Activated naive CD8-positive, alpha-beta T cell treated with anti-CD3 and anti-CD28 coated beads for 36 hours (primary cell): ENCODE data around the gene MRPS11. TPM values are rescaled to one million over a fixed set of nuclear protein-coding genes. Genes with fewer than 3 reads are reported as not detected.
"Not testable (repeated sequence)": the region's sequence is repeated elsewhere in the genome, so short reads cannot be mapped to it uniquely, and the experiment has no call there.

Source experiments
- DNase-seq: peaks from one replicate; pipeline ENCODE4 v3.0.0; 2021
- H3K27ac Mint-ChIP-seq: one replicate; pipeline ENCODE4 v1.8.0; 2022; ENCODE audit warnings: mild to moderate bottlenecking, moderate library complexity, mixed read lengths
- H3K27me3 Mint-ChIP-seq: one replicate; pipeline ENCODE4 v1.8.0; 2022; ENCODE audit warnings: mild to moderate bottlenecking, mixed read lengths
- H3K36me3 Mint-ChIP-seq: one replicate; pipeline ENCODE4 v1.8.0; 2021; ENCODE audit warnings: mild to moderate bottlenecking, mixed read lengths
- H3K4me1 Mint-ChIP-seq: one replicate; pipeline ENCODE4 v1.8.0; 2021; ENCODE audit warnings: mixed read lengths
- H3K4me3 Mint-ChIP-seq: one replicate; pipeline ENCODE4 v1.8.0; 2022; ENCODE audit warnings: mild to moderate bottlenecking, moderate library complexity, mixed read lengths
- H3K9me3 Mint-ChIP-seq: one replicate; pipeline ENCODE4 v1.8.0; 2022; ENCODE audit warnings: mixed read lengths
- total RNA-seq, 2 experiments: library from RNA; stranded (reverse); gene quantifications; one replicate each; pipeline ENCODE4 v1.2.3, GENCODE V29; 2021

The MRPS11 gene
- total RNA-seq, 2 experiments from 2014 or later: 82.9 to 85.2 TPM

DNA sequence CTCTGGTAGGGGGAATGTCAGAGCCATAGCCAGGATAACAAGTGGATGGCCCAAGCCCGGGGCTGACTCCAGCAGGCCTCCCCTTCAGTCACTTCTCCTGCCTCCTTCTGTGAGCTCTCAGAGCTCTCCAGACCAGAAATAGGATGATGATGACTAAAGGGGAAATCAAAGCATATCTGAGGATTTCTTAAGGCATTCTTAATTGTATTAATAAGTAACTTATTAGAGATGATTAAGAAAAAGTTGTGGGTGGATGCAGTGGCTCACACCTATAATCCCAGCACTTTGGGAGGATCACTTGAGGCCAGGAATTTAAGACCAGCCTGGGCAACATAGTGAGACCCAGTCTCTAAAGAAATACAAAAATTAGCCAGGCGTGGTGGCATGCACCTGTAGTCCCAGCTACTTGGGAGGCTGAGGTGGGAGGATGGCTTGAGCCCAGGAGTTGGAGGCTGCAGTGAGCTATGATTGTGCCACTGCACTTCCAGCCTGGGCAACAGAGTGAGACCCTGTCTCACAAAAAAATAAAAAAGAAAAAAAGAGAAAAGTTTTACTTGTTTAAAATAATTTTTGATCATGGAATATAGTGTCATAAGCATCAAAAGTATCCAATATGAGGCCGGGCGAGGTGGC, 6.3 kb downstream of the MRPS11 start:
- not testable (repeated sequence) for H3K9me3 Mint-ChIP-seq, H3K4me3 Mint-ChIP-seq, H3K36me3 Mint-ChIP-seq, H3K27ac Mint-ChIP-seq, H3K4me1 Mint-ChIP-seq, H3K27me3 Mint-ChIP-seq, DNase-seq

DNA sequence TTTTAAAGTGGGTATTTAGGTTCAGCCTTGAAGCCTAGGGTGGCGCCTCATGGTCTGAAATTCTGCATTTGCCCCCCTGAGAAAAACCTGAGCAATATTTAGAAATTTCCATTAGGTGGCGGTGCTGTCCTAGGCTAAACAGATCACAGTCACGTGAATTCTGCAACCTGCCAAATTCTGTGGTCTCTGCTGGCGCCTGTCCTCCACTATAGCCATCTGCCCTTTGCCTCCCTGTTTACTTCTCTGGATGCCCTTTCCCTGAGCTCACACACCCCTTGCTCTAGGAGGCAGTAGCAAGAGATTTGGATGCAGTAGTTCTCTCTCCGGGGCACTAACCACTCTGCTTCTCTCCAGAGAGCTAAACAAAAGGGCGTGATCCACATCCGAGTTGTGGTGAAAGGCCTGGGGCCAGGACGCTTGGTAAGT, 9.1 kb downstream of the MRPS11 start:
- no peak overlapping the region for H3K4me3 Mint-ChIP-seq
- peaks cover 3% of the 10 kb centered on the region for H3K36me3 Mint-ChIP-seq
- DNase-seq: no peak

DNA sequence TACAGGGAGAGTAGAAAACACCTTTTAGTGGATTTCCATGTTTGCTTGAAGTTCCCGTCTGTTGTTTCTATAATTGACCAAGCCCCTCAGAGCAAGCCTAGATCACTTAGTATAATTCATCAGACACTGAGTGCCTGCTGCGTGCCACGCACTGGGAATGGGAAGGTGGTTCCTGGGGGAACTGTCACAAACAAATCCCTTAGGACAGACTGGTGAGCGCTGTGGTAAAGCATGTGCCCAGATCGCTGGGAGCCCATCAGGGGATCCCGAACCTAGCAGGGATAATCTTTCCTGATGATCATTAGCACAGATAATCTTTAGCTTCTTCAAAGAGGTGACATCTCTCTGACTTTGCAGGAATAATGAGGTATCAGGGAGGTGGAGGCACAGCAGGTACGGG, 9.6 kb downstream of the MRPS11 start:
- no peak overlapping the region for H3K27ac Mint-ChIP-seq
- peaks cover 2% of the 10 kb centered on the region for H3K36me3 Mint-ChIP-seq
- no peak overlapping the region for H3K4me3 Mint-ChIP-seq
- no peaks in the 10 kb centered on the region for H3K27me3 Mint-ChIP-seq
- no peaks in the 10 kb centered on the region for H3K9me3 Mint-ChIP-seq
- H3K4me1 Mint-ChIP-seq: peaks cover 1% of the 10 kb centered on the region
- no peak for DNase-seq

More for the DNA sequence above, 9.1 kb downstream of the MRPS11 start:
- no peaks in the 10 kb centered on the region for H3K9me3 Mint-ChIP-seq
- H3K27me3 Mint-ChIP-seq: no peaks in the 10 kb centered on the region
- H3K27ac Mint-ChIP-seq: peak overlapping the region; percentile 31
- H3K4me1 Mint-ChIP-seq: peaks cover 6% of the 10 kb centered on the region

DNA sequence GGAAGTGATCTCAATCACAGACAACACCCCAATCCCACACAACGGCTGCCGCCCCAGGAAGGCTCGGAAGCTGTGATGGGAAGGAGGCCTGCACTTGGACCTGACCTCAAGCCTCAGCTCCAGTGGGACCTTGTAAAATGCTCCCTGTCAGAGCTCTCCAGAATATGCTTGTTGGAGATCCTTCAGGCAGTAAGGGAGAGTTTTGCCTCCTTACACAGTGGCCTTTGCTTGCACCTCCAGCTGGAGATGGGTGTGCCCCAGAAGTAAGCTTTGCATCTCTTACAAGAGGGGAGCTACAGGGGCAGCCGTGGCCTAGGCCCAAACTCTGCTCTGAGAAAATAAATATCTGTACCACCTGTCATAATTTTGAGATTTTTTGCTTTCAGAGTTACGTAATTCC, 10.4 kb downstream of the MRPS11 start:
- Mint-ChIP-seq H3K4me3 (no peak overlapping the region), H3K27ac (no peak overlapping the region), H3K36me3 (no peaks in the 10 kb centered on the region), H3K27me3 (no peaks in the 10 kb centered on the region), H3K9me3 (no peaks in the 10 kb centered on the region), H3K4me1 (no peaks in the 10 kb centered on the region)
- DNase-seq: no peak

DNA sequence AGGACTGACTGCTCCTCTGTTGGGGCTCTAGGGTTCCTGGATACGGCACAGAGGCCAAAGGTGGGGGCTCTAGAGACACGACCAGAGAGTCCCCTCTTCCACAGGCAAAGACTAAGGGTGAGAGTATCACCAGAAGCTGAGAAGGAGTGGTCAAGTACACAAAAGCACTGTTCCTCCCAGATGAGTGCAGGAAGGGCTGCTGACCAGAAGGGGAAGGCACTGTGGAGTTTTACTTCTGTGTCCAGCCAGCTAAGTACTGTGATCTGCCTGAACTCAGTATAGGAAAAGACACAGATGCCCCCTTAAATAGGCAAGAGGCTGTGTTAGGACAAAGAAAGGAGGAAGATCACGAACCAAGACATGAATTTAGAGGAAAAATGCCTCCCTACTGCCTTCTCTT, 11.7 kb downstream of the MRPS11 start:
- Mint-ChIP-seq H3K27me3 (no peaks in the 10 kb centered on the region), H3K9me3 (no peaks in the 10 kb centered on the region), H3K4me3 (no peak overlapping the region), H3K36me3 (no peaks in the 10 kb centered on the region), H3K4me1 (no peaks in the 10 kb centered on the region), H3K27ac (no peak overlapping the region)
- DNase-seq: no peak

DNA sequence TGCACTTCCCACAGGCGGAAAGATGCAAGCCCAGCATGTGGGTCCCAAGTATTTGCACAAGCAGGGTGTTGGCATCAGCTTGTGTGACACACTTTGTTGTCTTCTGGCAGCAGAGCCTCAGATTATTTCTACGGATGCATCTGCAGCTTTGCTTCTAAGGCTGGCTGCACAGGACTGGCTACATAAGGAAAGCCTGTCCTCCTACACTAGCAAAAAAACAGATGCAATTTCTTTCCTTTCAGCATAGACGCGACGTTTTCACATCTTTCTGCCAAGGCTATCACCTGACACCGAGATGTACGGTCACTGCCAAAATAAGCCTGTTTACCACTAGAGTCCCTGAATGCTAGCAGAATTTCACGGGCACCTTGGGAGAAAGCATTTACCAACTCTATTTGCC, 13.5 kb downstream of the MRPS11 start:
- no peaks in the 10 kb centered on the region for H3K36me3 Mint-ChIP-seq
- no peak overlapping the region for H3K27ac Mint-ChIP-seq
- no peaks in the 10 kb centered on the region for H3K9me3 Mint-ChIP-seq
- DNase-seq: no peak
- H3K4me1 Mint-ChIP-seq: no peaks in the 10 kb centered on the region
- H3K4me3 Mint-ChIP-seq: no peak overlapping the region
- H3K27me3 Mint-ChIP-seq: no peaks in the 10 kb centered on the region

DNA sequence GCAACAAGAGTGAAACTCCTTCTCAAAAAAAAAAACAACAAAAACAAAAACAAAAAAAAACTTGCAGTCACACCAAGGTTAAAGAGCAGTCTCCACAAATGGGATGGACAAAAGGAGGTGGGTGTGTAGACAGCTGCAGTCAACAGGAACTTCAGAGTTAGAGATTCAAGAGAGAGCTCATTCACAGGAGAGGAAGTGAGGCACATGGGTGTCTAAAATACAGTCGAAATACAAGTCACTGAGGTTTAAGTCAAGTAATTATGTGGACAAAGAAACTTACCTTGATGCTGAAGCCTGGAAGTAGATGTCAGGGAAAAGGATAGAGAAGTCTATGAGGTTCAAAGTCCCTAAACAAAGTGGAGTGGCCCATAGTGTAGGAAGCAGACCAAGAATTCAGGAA, 14.8 kb downstream of the MRPS11 start:
- Mint-ChIP-seq H3K27ac (no peak overlapping the region), H3K9me3 (no peaks in the 10 kb centered on the region), H3K4me1 (no peaks in the 10 kb centered on the region), H3K27me3 (no peaks in the 10 kb centered on the region), H3K4me3 (no peak overlapping the region), H3K36me3 (no peaks in the 10 kb centered on the region)
- no peak for DNase-seq

DNA sequence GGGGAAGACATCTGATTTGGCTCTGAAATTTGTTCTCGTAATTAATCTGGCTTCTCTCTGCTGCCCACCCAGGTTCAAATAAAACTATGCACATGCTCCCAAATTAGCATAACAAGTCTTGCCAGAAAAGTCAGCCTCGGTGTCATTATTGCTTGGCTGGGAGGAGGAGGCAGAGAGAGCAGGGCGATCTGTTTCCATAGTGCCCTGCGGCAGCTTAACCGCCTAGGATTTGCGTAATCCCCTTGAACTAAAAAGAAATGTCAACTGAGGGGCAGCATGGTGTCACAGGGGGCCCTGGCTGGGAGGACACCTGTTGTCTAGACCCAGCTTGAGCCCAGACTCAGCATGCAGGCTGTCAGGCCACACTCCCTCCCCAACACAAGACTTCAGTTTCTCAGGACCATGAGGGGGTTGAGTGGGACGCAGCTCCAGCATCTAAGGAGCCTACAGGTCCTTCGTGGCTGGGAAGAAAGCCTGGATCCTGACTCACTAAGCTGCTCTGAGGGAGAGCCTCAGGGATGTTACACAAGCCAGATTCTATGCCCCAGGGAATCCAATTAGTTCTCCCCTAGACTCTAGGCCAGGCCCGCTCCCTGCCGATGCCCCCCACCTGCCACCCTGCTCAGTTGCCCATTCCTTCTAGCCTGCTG, 17.3 kb downstream of the MRPS11 start:
- no peaks in the 10 kb centered on the region for H3K9me3 Mint-ChIP-seq
- DNase-seq: no peak
- no peak overlapping the region for H3K4me3 Mint-ChIP-seq
- H3K27ac Mint-ChIP-seq: no peak overlapping the region
- H3K4me1 Mint-ChIP-seq: no peaks in the 10 kb centered on the region
- H3K27me3 Mint-ChIP-seq: no peaks in the 10 kb centered on the region
- no peaks in the 10 kb centered on the region for H3K36me3 Mint-ChIP-seq

DNA sequence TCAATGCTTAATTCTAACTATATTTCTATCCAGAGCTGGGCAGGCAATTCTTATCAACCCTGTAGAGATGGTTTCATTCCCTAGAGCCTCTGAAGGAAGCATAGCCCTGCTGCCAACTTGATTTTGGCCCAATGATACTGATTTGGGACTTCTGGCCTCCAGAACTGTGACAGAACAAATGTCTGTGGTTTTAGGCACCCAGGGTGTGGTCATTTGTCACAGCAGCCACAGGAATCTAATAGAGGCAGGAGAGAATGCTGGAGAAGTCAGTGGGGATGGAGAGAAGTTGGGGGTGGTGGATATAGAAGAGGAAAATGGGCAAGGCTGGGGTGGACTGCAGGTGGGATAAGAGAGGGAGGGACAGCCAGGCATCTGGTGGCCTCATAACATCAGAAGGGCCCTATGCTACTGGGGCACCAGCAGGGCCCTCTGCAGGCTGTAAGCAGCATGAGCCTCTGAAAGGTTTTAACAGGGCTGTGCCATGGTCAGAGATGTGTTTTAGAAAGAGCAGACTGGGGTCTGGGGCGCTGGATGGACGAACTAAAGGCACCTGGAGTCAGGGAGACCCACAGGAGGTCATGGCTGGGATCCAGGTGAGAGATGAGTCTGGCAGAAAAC, 19.8 kb downstream of the MRPS11 start:
- no peaks in the 10 kb centered on the region for H3K36me3 Mint-ChIP-seq
- H3K9me3 Mint-ChIP-seq: no peaks in the 10 kb centered on the region
- no peaks in the 10 kb centered on the region for H3K4me1 Mint-ChIP-seq
- no peak overlapping the region for H3K27ac Mint-ChIP-seq
- H3K27me3 Mint-ChIP-seq: no peaks in the 10 kb centered on the region
- no peak overlapping the region for H3K4me3 Mint-ChIP-seq
- no peak for DNase-seq

DNA sequence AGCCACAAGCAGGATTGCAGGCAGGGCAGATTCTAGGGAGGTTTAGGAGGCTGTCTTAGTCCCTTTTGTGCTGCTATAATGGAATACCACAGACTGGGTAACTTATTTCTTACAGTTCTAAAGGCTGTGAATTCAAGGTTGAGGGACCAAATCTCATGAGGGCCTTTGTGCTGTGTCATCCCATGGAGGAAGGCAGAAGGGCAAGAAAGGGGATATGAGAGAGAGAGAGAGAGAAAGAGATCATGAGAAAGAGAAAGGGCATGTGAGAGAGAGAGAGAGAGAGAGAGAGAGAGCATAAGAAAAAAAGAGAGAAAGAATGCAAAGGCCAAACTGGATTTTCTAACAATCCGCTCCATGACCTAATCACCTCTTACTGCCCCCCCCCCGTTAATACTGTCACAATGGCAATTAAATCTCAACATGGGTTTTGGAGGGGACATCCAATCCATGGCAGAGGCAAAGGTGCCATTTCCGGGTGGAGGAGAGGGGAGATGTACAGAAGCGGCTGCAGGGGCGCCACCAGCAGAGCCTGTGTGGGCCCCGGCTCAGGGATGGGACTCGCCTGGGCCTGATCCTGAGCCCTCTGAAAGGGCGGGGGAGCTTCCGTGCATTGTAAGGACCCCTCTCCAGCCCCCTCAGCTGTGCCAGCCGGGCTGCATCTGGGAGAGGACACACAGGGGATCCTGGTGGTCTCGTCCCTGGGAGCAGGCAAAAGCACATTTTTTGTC, 20.5 kb downstream of the MRPS11 start:
- Mint-ChIP-seq H3K4me3 (no peak overlapping the region), H3K4me1 (no peaks in the 10 kb centered on the region), H3K27ac (no peak overlapping the region), H3K27me3 (no peaks in the 10 kb centered on the region), H3K36me3 (no peaks in the 10 kb centered on the region), H3K9me3 (no peaks in the 10 kb centered on the region)
- DNase-seq: no peak

DNA sequence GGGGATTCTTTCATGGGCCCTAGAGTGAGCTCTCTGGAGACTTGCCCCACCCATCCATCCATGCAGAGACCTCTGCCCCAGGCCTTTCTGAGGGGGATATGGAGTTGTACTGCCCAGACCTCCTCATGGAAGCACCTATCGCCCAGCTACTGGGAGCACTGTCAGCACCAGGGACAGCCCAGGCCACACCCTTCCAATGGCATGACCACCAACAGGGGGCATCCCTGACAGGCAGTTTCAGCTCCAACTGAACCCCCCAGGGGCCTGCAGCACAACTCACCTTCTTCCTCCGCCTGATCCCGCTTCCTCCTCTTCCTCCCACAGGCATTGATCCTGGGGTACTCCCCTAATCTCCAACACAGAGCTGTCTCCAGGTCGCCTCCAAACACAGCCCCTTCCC, 21.8 kb downstream of the MRPS11 start:
- H3K4me1 Mint-ChIP-seq: no peaks in the 10 kb centered on the region
- H3K36me3 Mint-ChIP-seq: no peaks in the 10 kb centered on the region
- no peaks in the 10 kb centered on the region for H3K27me3 Mint-ChIP-seq
- no peak overlapping the region for H3K4me3 Mint-ChIP-seq
- no peaks in the 10 kb centered on the region for H3K9me3 Mint-ChIP-seq
- H3K27ac Mint-ChIP-seq: no peak overlapping the region
- DNase-seq: no peak

DNA sequence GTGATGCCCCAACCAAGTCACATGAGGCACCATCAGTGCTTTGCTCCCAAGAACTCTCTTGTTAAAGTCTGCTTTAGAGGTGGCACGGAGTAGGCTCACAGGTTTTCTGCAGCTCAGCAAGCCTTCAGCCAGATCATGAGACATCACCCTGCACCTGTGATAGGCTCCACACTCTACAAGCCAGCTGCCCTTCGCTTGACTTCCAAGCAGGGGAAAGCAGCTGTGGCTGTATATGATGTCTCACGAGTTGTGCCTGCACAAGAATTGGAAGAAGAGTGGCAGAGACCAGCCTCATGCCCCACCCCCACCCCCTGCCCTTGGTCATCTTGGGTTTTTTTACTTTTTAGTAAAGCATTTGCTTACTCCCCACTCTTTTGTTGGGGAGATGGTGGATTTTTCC, 22.5 kb downstream of the MRPS11 start:
- Mint-ChIP-seq H3K4me3 (no peak overlapping the region), H3K36me3 (no peaks in the 10 kb centered on the region), H3K4me1 (no peaks in the 10 kb centered on the region), H3K27ac (no peak overlapping the region), H3K27me3 (no peaks in the 10 kb centered on the region), H3K9me3 (no peaks in the 10 kb centered on the region)
- DNase-seq: no peak

DNA sequence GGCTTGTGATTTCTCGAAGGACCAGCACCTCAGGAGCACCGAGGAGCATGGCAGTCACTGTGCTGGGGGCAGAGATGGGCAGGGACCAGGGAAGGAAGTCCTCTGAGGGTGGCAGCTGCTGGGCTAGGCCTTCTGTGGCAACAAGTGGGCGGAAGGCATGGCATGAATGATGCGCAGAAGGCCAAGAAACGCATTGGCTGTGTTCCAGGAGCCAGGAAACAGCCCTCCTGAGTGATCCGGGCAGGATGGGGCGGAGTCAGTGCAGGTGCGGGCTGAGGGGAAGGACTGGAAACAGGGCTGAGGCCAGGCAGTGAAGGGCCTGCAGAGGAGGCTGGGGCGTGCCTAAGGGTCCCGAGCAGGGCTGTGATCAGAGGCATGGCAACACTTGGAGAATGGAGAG, 23.6 kb downstream of the MRPS11 start:
- Mint-ChIP-seq H3K27me3 (no peaks in the 10 kb centered on the region), H3K36me3 (no peaks in the 10 kb centered on the region), H3K9me3 (no peaks in the 10 kb centered on the region), H3K4me3 (no peak overlapping the region), H3K27ac (no peak overlapping the region), H3K4me1 (no peaks in the 10 kb centered on the region)
- no peak for DNase-seq

DNA sequence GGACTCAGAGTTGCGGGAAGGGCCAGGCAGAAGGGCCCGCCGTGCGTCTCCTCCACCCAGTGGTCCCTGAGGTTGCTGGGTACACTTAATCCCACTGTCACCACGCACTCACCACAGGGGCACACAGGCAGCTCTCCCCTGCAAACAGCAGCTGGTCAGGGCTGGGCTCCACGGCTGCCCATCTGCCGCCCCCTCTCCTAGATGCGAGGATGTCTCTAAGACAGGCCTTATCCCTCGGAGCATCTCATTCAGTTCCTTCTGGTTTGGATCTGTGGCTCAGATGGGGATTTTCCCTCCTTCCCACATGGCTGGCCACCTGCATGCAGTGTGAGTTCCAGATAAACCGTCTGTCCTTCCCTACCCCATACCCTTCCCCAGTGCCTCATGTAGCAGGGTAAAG, 26.3 kb downstream of the MRPS11 start:
- H3K27me3 Mint-ChIP-seq: no peaks in the 10 kb centered on the region
- H3K4me3 Mint-ChIP-seq: no peak overlapping the region
- no peaks in the 10 kb centered on the region for H3K36me3 Mint-ChIP-seq
- H3K4me1 Mint-ChIP-seq: no peaks in the 10 kb centered on the region
- no peak for DNase-seq
- no peaks in the 10 kb centered on the region for H3K9me3 Mint-ChIP-seq
- no peak overlapping the region for H3K27ac Mint-ChIP-seq

DNA sequence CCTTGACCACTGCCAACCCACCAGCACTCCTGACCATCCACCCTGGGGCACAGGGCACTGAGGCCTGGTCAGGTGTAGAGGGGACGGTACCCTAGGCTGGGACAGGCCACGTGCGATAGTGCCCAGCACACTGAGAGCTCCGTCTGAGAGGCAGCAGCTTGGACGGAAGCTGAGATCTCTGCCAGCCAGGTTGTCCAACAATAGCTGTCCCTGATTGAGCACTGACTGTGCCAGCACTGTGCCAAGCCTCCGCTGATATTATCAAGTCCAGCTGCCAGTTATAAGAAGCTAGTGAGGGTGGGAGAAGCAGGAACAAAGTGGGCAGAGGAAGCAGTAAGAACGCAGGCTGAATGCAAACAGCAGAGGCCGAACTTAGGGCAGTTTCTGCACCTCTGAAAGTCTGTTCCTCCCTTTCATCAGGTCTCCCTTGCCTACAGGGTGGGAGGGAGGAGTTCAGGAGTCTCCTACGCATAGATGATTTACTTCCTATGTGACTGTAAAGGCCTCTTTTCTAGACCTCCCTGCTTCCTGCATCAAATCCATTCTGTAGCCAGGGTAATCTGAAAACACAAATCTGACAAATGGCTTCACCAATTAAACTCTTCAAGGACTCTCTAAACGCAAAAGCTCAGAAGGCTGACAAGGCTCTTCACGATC, 29.7 kb downstream of the MRPS11 start:
- H3K9me3 Mint-ChIP-seq: no peaks in the 10 kb centered on the region
- H3K4me1 Mint-ChIP-seq: no peaks in the 10 kb centered on the region
- no peaks in the 10 kb centered on the region for H3K36me3 Mint-ChIP-seq
- no peaks in the 10 kb centered on the region for H3K27me3 Mint-ChIP-seq
- DNase-seq: no peak
- H3K4me3 Mint-ChIP-seq: no peak overlapping the region
- H3K27ac Mint-ChIP-seq: no peak overlapping the region
